Mucosa of descending colon (tissue), 3 donors: Measurements from ENCODE around the gene CLEC5A. TPM values are rescaled to one million over a fixed set of nuclear protein-coding genes. Genes with fewer than 3 reads are reported as not detected.

Experiments
- ATAC-seq: fragments of 200-7000 bp; cut with Tn5 transposase; one replicate; pipeline ENCODE4 v1.9.1; 2020; ENCODE audit warnings: mild to moderate bottlenecking, moderate library complexity
- DNase-seq, 3 donors: peaks; one replicate each; pipeline ENCODE4 v3.0.0-alpha.2; 2020
- H3K36me3 ChIP-seq: fragments of 200-600 bp; one replicate; pipeline ENCODE4 v1.8.0; 2021; ENCODE audit warnings: low read depth, mild to moderate bottlenecking
- H3K4me1 ChIP-seq: fragments of 200-600 bp; one replicate; pipeline ENCODE4 v1.8.0; 2021; ENCODE audit warnings: low read depth, mild to moderate bottlenecking
- H3K4me3 ChIP-seq: fragments of 200-600 bp; one replicate; pipeline ENCODE4 v1.8.0; 2021; ENCODE audit warnings: mild to moderate bottlenecking
- H3K9me3 ChIP-seq: fragments of 200-600 bp; one replicate; pipeline ENCODE4 v1.8.0; 2021; ENCODE audit warnings: mild to moderate bottlenecking
- CTCF ChIP-seq: fragments of 200-600 bp; IDR thresholded peaks from one replicate; pipeline ENCODE4 v1.8.0; 2022; ENCODE audit warnings: antibody characterized with exemption, mild to moderate bottlenecking
- intact Hi-C, 2 donors: fragments of 100-400 bp; cut with DNase I in 1 of 2; cut with micrococcal nuclease in 1 of 2; formaldehyde crosslinking; loops; one replicate each; pipeline versions ENCODE4 v1.11.0 to v1.11.1; 2022; cut with DNase I, micrococcal nuclease
- total RNA-seq, 3 donors: library from RNA; stranded (reverse); fragmentation: NEBNext Ultra II Directional in 2 of 3; extraction: Animal tissue kit (Norgen Biotek cat#: 25700) in 2 of 3; gene quantifications; one replicate each; pipeline versions ENCODE4 v1.2.1 to v1.2.4, GENCODE V29; 2021 to 2023
- donor health status: DM: no; HTN: no; CAD: no; lungs with moderate emphysema.
- donor health status: DM: no; HTN: no; CAD: no.
- donor health status: DM: no; HTN: yes; CAD: no.

CLEC5A gene
- total RNA-seq, 3 donors from 2014 or later: 0.38 to 0.41 TPM; not detected in 1

GRCh38 chr7:141880960-141881359 is 65.8 kb downstream of the CLEC5A start:
- no peak for TF ChIP-seq CTCF
- no peak for ATAC-seq
- no peak overlapping the region for H3K4me3 ChIP-seq
- no peak for DNase-seq
- H3K9me3 ChIP-seq: no peaks in the 10 kb centered on the region
- H3K4me1 ChIP-seq: no peaks in the 10 kb centered on the region
- intact Hi-C loops: no loop called here
- H3K36me3 ChIP-seq: no peaks in the 10 kb centered on the region

- TF ChIP-seq CTCF: no peak
- intact Hi-C loops: no loop called here
- no peaks in the 10 kb centered on the region for H3K9me3 ChIP-seq
- H3K4me1 ChIP-seq: no peaks in the 10 kb centered on the region
- DNase-seq (no peak), ATAC-seq (no peak)
- H3K36me3 ChIP-seq: no peaks in the 10 kb centered on the region
- no peak overlapping the region for H3K4me3 ChIP-seq
These were observed 69.4 kb downstream of the CLEC5A start for GRCh38 chr7:141877365-141877764.

Other genes starting within 250 kb of the CLEC5A start
- gene DENND11, start 244.8 kb downstream of the CLEC5A start, total RNA-seq: 10 to 100 TPM; 25.6 to 38.1 (median 28.0) TPM
- gene WEE2, start 238.6 kb downstream of the CLEC5A start, total RNA-seq: not detected
- gene SSBP1, start 208.6 kb downstream of the CLEC5A start, total RNA-seq: 10 to 100 TPM; 67.3 to 96.4 (median 81.6) TPM
- 1 to 10 TPM; 1.8 to 3.0 (median 2.7) TPM for gene TAS2R3, start 182.9 kb downstream of the CLEC5A start, total RNA-seq
- 1 to 10 TPM; 1.1 to 2.3 (median 2.1) TPM for gene TAS2R4, start 170.3 kb downstream of the CLEC5A start, total RNA-seq
- 1 to 10 TPM; 1.1 to 2.7 (median 2.4) TPM for gene TAS2R5, start 156.8 kb downstream of the CLEC5A start, total RNA-seq
- not detected for gene PRSS37, start 105.5 kb downstream of the CLEC5A start, total RNA-seq
- gene OR9A4, start 30.6 kb downstream of the CLEC5A start, total RNA-seq: under 1 TPM in 1 of 3 donors, not detected in 2; 0.26 TPM
- gene TAS2R38, start 26.8 kb upstream of the CLEC5A start, total RNA-seq: under 1 TPM in 1 of 3 donors, not detected in 2; 0.35 TPM
- gene MGAM, start 48.9 kb upstream of the CLEC5A start, total RNA-seq: 1 to 10 TPM; 1.7 to 3.0 (median 1.8) TPM
- gene MGAM2, start 164.7 kb upstream of the CLEC5A start, total RNA-seq: 10 to 100 TPM; 11.8 to 33.2 (median 25.5) TPM